ENCODE measurements around the gene PPP1R9B. TPM values are rescaled to one million over a fixed set of nuclear protein-coding genes. Genes with fewer than 3 reads are reported as not detected.

PPP1R9B gene
- total RNA-seq, 4 donors from 2014 or later, result 20.2 to 46.3 (median 37.5) TPM

DNA sequence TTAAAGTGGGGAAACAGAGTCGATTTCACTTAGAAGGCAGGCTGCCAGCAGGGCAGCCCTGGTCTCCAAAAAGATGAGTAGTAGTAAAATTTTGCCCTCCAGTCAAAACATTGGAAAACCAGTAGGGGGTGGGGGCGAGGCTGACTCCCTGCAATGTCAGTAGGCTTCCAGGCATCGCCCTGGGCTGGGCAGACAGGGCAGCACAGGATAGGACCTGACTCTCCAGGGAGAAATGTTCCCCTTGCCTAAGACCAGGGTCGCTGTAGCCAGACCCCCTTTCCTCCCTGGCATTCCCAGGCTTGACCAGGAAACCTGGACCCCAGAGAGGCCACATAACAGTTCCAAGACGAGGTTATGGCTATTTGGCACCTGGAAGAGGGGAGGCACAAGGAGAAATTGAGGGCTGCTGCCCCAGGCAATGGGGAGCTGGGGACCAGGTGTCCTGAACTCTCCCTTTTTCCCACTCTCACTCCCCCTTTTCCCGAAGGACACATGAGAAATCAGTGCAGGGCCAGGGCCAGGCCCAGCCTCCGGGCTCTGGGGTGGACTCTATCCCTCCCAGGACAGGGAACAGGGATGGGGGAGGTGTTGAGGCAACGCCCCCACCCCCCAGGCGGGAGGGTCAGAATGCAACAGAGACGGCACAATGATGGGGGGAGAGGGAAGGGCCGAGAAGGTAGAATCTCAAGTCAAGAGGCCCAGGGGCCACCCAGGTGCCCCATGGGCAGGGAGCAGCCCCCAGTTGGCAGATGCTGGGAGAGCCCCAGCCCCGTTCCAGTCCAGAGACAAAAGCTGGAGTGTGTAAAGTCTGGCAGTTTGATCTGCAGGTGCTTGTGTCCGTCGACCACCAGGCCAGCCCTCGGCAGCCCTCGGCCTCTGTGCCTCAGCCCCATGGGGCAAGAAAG, 16.0 kb downstream of the PPP1R9B start:
- Histone ChIP-seq H3K4me1 (peaks cover 24 to 46% (median 43%) of the 10 kb centered on the region in 4 donors), H3K27ac (replicated peaks in 1 of 4) (peak overlapping the region in 1 of 4 donors; percentile 77), H3K9me3 (no peaks in the 10 kb centered on the region), H3K36me3 (peaks cover 44 to 56% (median 55%) of the 10 kb centered on the region in 4 donors), H3K27me3 (peaks cover 0 to 11% (median under 1%) of the 10 kb centered on the region in 4 donors), H3K4me3 (no peak overlapping the region)
- TF ChIP-seq POLR2A (IDR thresholded peaks at IDR 0.05; ENCODE audit: low read depth) (no peak), POLR2AphosphoS5 (IDR thresholded peaks at IDR 0.05) (no peak), EP300 (IDR thresholded peaks at IDR 0.05) (no peak)
- TF ChIP-seq, protein P1, sequence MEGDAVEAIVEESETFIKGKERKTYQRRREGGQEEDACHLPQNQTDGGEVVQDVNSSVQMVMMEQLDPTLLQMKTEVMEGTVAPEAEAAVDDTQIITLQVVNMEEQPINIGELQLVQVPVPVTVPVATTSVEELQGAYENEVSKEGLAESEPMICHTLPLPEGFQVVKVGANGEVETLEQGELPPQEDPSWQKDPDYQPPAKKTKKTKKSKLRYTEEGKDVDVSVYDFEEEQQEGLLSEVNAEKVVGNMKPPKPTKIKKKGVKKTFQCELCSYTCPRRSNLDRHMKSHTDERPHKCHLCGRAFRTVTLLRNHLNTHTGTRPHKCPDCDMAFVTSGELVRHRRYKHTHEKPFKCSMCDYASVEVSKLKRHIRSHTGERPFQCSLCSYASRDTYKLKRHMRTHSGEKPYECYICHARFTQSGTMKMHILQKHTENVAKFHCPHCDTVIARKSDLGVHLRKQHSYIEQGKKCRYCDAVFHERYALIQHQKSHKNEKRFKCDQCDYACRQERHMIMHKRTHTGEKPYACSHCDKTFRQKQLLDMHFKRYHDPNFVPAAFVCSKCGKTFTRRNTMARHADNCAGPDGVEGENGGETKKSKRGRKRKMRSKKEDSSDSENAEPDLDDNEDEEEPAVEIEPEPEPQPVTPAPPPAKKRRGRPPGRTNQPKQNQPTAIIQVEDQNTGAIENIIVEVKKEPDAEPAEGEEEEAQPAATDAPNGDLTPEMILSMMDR (IDR thresholded peaks at IDR 0.05), result no peak
- intact Hi-C loops (cut with DNase I), result no loop called here
- WGBS, result 69% methylated on average over 7 of the region's 16 CpGs
- no peak for DNase-seq (ENCODE audit: extremely low spot score)

DNA sequence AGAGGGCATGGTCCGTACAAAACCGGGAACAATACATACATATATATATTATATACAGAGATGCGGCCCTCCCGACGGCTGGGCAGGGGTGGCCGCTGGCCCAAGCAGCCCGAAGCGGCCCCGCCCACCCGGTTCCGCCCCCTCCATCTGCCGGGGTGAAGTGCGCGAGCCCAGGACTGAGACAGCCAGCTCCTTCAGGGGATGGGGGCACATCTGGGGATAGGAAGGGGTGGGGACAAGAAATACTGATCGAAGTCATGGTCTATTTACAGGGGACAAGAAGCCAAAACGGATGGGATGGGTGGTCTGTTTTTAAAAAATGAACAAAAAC, 16.7 kb downstream of the PPP1R9B start:
- DNase-seq (ENCODE audit: extremely low spot score), result no peak
- WGBS, result 16% methylated on average over 15 of the region's 16 CpGs
- Histone ChIP-seq H3K4me3 (no peak overlapping the region), H3K36me3 (peaks cover 37 to 49% (median 48%) of the 10 kb centered on the region in 4 donors), H3K27ac (replicated peaks in 1 of 4) (peak overlapping the region; percentile 36 to 77 (median 60)), H3K9me3 (no peaks in the 10 kb centered on the region), H3K27me3 (peaks cover 0 to 18% (median 4%) of the 10 kb centered on the region in 4 donors), H3K4me1 (peaks cover 31 to 49% (median 47%) of the 10 kb centered on the region in 4 donors)
- TF ChIP-seq, protein P1 (IDR thresholded peaks at IDR 0.05), result no peak
- TF ChIP-seq EP300 (IDR thresholded peaks at IDR 0.05), result no peak
- TF ChIP-seq POLR2AphosphoS5 (IDR thresholded peaks at IDR 0.05), result no peak
- TF ChIP-seq POLR2A (IDR thresholded peaks at IDR 0.05; ENCODE audit: low read depth), result no peak
- intact Hi-C loops (cut with DNase I), result no loop called here

DNA sequence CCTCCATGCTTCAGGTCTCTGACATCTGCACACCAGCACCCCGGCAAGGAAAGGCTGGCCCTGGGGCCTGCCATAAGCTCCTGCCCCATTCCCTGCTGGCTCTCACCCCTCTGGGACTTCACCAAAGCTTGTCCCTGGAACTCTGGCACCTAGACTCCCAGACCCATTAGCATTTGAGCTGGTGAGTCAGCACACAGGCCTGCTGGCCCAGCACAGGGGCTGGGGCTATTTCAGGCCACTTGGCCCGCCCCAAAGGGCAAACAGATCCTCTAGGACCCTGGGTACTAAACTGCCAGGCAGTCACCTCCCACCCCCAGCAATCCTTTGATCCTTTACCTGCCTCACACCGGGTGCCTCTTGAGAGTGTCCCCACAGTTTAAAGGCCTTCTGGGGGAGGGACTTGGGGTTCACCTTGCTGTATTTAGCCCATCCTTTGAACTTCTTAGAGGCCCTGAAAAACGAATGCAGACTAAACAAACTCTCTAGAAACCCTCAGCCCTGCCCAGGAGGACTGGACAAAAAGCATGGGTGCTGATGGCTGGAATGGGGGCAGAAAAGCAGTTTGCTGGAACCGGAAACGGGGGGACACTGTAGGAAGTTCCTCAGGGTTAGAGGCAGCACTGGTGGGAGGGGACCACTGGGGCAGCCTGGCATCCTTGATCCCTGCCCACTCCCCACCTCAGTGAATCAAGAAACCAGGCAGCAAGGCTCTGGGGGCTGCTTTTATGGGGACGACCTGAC, 17.3 kb downstream of the PPP1R9B start:
- H3K27ac ChIP-seq (replicated peaks in 1 of 4), result peak overlapping the region; percentile 36 to 77 (median 60)
- TF ChIP-seq POLR2AphosphoS5 (IDR thresholded peaks at IDR 0.05), result peak; percentile 25 to 40
- no peak for TF ChIP-seq EP300 (IDR thresholded peaks at IDR 0.05)
- DNase-seq (ENCODE audit: extremely low spot score), result no peak
- H3K9me3 ChIP-seq, result no peaks in the 10 kb centered on the region
- intact Hi-C loops (cut with DNase I), result no loop called here
- peaks cover 0 to 18% (median 4%) of the 10 kb centered on the region in 4 donors for H3K27me3 ChIP-seq
- H3K4me3 ChIP-seq, result no peak overlapping the region
- H3K36me3 ChIP-seq, result peaks cover 31 to 43% (median 42%) of the 10 kb centered on the region in 4 donors
- peaks cover 34 to 54% (median 51%) of the 10 kb centered on the region in 4 donors for H3K4me1 ChIP-seq
- 40% methylated on average over 6 of the region's 7 CpGs for WGBS

DNA sequence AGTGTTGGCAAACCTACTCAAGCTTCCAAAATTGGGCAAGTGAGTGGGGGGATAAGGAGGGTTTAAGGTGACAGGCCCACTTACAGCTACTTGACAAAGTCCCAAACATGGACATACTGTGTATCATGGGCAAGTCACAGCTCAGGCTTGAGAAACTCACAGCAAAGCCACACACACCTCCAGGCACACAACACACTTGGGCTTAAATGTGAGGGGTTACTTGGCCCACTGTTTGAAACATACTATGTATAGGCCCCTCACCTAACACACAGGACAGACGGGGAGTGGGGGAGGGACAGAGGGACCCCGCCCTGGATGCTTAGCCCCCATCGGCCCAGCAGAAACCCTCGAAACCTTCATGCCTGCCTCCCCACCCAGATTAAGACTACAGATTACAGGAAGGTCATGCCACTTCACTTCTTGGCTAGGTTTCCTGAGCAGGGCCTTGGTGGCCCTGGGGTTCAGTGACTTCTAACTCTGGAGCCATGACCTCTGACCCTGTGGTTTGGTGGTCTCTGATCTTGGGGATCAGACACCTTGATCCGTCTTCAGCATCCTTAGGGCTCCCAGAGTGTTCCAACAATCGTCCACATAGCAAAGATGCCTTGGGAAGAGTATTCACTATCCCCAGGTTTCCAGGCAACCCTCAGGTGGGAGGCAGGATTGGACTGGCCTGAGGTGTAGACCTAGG, 18.2 kb downstream of the PPP1R9B start:
- no peak overlapping the region for H3K4me3 ChIP-seq
- H3K27ac ChIP-seq (replicated peaks in 1 of 4), result peak overlapping the region in 2 of 4 donors; percentile 61 to 77
- H3K9me3 ChIP-seq, result no peaks in the 10 kb centered on the region
- WGBS, result 96% methylated on average over 5 of the region's 6 CpGs
- no peak for DNase-seq (ENCODE audit: extremely low spot score)
- TF ChIP-seq POLR2AphosphoS5 (IDR thresholded peaks at IDR 0.05) (no peak), POLR2A (IDR thresholded peaks at IDR 0.05; ENCODE audit: low read depth) (no peak), EP300 (IDR thresholded peaks at IDR 0.05) (no peak)
- TF ChIP-seq, protein P1 (IDR thresholded peaks at IDR 0.05), result no peak
- intact Hi-C loops (cut with DNase I), result no loop called here
- H3K4me1 ChIP-seq, result peaks cover 35 to 54% (median 51%) of the 10 kb centered on the region in 4 donors
- H3K36me3 ChIP-seq, result peaks cover 24 to 34% (median 33%) of the 10 kb centered on the region in 4 donors
- peaks cover 0 to 18% (median 4%) of the 10 kb centered on the region in 4 donors for H3K27me3 ChIP-seq

Measured in esophagus muscularis mucosa (tissue), 4 donors.